Keratinocyte (primary cell): Measurements from ENCODE around the gene BNC2. TPM values are rescaled to one million over a fixed set of nuclear protein-coding genes. Genes with fewer than 3 reads are reported as not detected.

Experiments used
- DNase-seq: peaks from one replicate; pipeline ENCODE4 v3.0.0-alpha.2; 2011; ENCODE audit warnings: low read depth, missing footprints, low spot score
- FAIRE-seq: peaks from 2 replicates; lab custom pipeline; 2011; peaks lifted over from hg19 to GRCh38; lab: Jason Lieb, UNC
- H2AFZ ChIP-seq: 2 replicates; pipeline ENCODE4 v1.6.0; 2012; ENCODE audit warnings: low read length, control low read depth, inconsistent platforms; ENCODE audit not compliant: control insufficient read depth
- H3K27ac ChIP-seq: 2 replicates; pipeline ENCODE4 v1.5.1; 2011; ENCODE audit warnings: low read length; ENCODE audit not compliant: control insufficient read depth, insufficient read depth
- H3K27me3 ChIP-seq: 3 replicates; pipeline ENCODE4 v1.6.0; 2011; ENCODE audit warnings: low read length; ENCODE audit not compliant: control insufficient read depth, insufficient read depth; ENCODE audit errors: extremely low read depth
- H3K36me3 ChIP-seq, 2 experiments: 2 replicates in 1 of 2; 3 replicates in 1 of 2; pipeline ENCODE4 v1.5.1; 2011; ENCODE audit warnings: low read length in 2 of 2, mild to moderate bottlenecking in 1 of 2; ENCODE audit not compliant: control insufficient read depth in 2 of 2, insufficient read depth in 2 of 2; ENCODE audit errors: extremely low read depth in 1 of 2
- H3K4me1 ChIP-seq: 3 replicates; pipeline ENCODE4 v1.5.1; 2011; ENCODE audit warnings: low read length; ENCODE audit not compliant: control insufficient read depth, insufficient read depth; ENCODE audit errors: extremely low read depth
- H3K4me2 ChIP-seq: 3 replicates; pipeline ENCODE4 v1.6.0; 2011; ENCODE audit warnings: low read depth, low read length; ENCODE audit not compliant: control insufficient read depth, insufficient read depth; ENCODE audit errors: extremely low read depth
- H3K4me3 ChIP-seq, 3 experiments: fragments of 200-600 bp in 1 of 3; sonication (generic) in 1 of 3; 2 replicates in 2 of 3; 3 replicates in 1 of 3; pipeline ENCODE4 v1.5.1; 2011 to 2016; ENCODE audit warnings: low read length in 3 of 3, mild to moderate bottlenecking in 3 of 3, control low read depth in 2 of 3, inconsistent platforms in 1 of 3, low read depth in 1 of 3, mixed read lengths in 1 of 3, mixed run types in 1 of 3, moderate library complexity in 1 of 3; ENCODE audit not compliant: control insufficient read depth in 2 of 3, insufficient read depth in 2 of 3; ENCODE audit errors: extremely low read depth in 1 of 3
- H3K79me2 ChIP-seq: 2 replicates; pipeline ENCODE4 v1.6.0; 2012; ENCODE audit warnings: low read length; ENCODE audit not compliant: control insufficient read depth, insufficient read depth
- H3K9ac ChIP-seq: 3 replicates; pipeline ENCODE4 v1.6.0; 2011; ENCODE audit warnings: low read length; ENCODE audit not compliant: control insufficient read depth, insufficient read depth; ENCODE audit errors: extremely low read depth
- H3K9me1 ChIP-seq: 3 replicates; pipeline ENCODE4 v1.6.0; 2011; ENCODE audit warnings: low read length; ENCODE audit not compliant: control insufficient read depth, insufficient read depth; ENCODE audit errors: extremely low read depth
- H3K9me3 ChIP-seq: 2 replicates; pipeline ENCODE4 v1.5.1; 2012; ENCODE audit warnings: low read depth, low read length; ENCODE audit not compliant: control insufficient read depth
- H4K20me1 ChIP-seq: 3 replicates; pipeline ENCODE4 v1.6.0; 2011; ENCODE audit warnings: low read length; ENCODE audit not compliant: control insufficient read depth, insufficient read depth; ENCODE audit errors: extremely low read depth
- EZH2 ChIP-seq: IDR thresholded peaks from one replicate; pipeline ENCODE4 v1.6.1; 2012; ENCODE audit warnings: inconsistent platforms, mild to moderate bottlenecking, low read length, moderate library complexity
- dilution Hi-C: fragments of 300-500 bp; cut with MboI; formaldehyde crosslinking; loops from one replicate; pipeline ENCODE4 v1.7.0; 2020; ENCODE audit warnings: low sequenced_read_pairs; ENCODE audit not compliant: extremely low pct_ligation_motif_present
- polyA plus RNA-seq, 5 experiments: library from polyadenylated mRNA; depleted of rRNA in 3 of 5; stranded (reverse) in 3 of 5; stranded (forward) in 1 of 5; unstranded in 1 of 5; fragments of >200 nt; gene quantifications; 1 replicate in 1 of 5; 2 replicates in 3 of 5; 3 replicates in 1 of 5; pipeline versions ENCODE4 v1.2.1 to v1.2.3, GENCODE V29; 2011 to 2012; ENCODE audit warnings: missing spikeins in 2 of 5, low read depth in 1 of 5, low replicate concordance in 1 of 5
- TF ChIP-seq, protein P1 (sequence below), 3 experiments: IDR thresholded peaks in 1 of 3; conservative IDR thresholded peaks in 1 of 3; optimal IDR thresholded peaks in 1 of 3; 2 replicates in 2 of 3; 3 replicates in 1 of 3; pipeline versions ENCODE3 to v1.5.1; 2011; ENCODE audit warnings: low read length in 3 of 3, mild to moderate bottlenecking in 3 of 3, moderate library complexity in 2 of 3, control low read depth in 1 of 3, inconsistent platforms in 1 of 3; ENCODE audit not compliant: insufficient read depth in 2 of 3; ENCODE audit errors: extremely low read depth in 1 of 3

BNC2 gene
- polyA plus RNA-seq, 1 donor (not counting 4 experiments of a cell fraction or from before 2014, with no cell fraction given) = 1.1 TPM

GRCh38 chr9:16412740-16413139 lies 457.7 kb downstream of the BNC2 start:
- no peak overlapping the region for H3K4me3 ChIP-seq
- DNase-seq (no peak), FAIRE-seq (no peak)
- no peak for TF ChIP-seq EZH2
- TF ChIP-seq, protein P1, sequence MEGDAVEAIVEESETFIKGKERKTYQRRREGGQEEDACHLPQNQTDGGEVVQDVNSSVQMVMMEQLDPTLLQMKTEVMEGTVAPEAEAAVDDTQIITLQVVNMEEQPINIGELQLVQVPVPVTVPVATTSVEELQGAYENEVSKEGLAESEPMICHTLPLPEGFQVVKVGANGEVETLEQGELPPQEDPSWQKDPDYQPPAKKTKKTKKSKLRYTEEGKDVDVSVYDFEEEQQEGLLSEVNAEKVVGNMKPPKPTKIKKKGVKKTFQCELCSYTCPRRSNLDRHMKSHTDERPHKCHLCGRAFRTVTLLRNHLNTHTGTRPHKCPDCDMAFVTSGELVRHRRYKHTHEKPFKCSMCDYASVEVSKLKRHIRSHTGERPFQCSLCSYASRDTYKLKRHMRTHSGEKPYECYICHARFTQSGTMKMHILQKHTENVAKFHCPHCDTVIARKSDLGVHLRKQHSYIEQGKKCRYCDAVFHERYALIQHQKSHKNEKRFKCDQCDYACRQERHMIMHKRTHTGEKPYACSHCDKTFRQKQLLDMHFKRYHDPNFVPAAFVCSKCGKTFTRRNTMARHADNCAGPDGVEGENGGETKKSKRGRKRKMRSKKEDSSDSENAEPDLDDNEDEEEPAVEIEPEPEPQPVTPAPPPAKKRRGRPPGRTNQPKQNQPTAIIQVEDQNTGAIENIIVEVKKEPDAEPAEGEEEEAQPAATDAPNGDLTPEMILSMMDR (optimal IDR thresholded peaks at IDR 0.05 in 1 of 3, IDR thresholded peaks at IDR 0.05 in 1 of 3, conservative IDR thresholded peaks at IDR 0.05 in 1 of 3; ENCODE audit: extremely low read depth in 1 of 3, insufficient read depth in 2 of 3, low read length in 3 of 3) = no peak
- peaks cover 13% of the 10 kb centered on the region for H3K4me1 ChIP-seq
- no peak overlapping the region for H3K4me2 ChIP-seq
- H3K36me3 ChIP-seq = no peaks in the 10 kb centered on the region
- H3K9me1 ChIP-seq = no peaks in the 10 kb centered on the region
- H3K27ac ChIP-seq = no peak overlapping the region
- no peaks in the 10 kb centered on the region for H4K20me1 ChIP-seq
- H3K27me3 ChIP-seq = no peaks in the 10 kb centered on the region
- H3K9ac ChIP-seq = no peak overlapping the region
- no peaks in the 10 kb centered on the region for H3K9me3 ChIP-seq
- H3K79me2 ChIP-seq = no peaks in the 10 kb centered on the region
- dilution Hi-C loops = no loop called here
- no peak overlapping the region for H2AFZ ChIP-seq

GRCh38 chr9:16411311-16411710 lies 459.2 kb downstream of the BNC2 start:
- DNase-seq (no peak), FAIRE-seq (no peak)
- Histone ChIP-seq H3K27me3 (no peaks in the 10 kb centered on the region), H3K9me1 (no peaks in the 10 kb centered on the region), H3K4me2 (no peak overlapping the region), H3K9me3 (no peaks in the 10 kb centered on the region), H3K79me2 (no peaks in the 10 kb centered on the region), H3K4me3 (no peak overlapping the region), H3K9ac (no peak overlapping the region), H4K20me1 (no peaks in the 10 kb centered on the region), H3K4me1 (peaks cover 13% of the 10 kb centered on the region), H2AFZ (no peak overlapping the region), H3K27ac (no peak overlapping the region), H3K36me3 (no peaks in the 10 kb centered on the region)
- dilution Hi-C loops = no loop called here
- TF ChIP-seq, protein P1 (optimal IDR thresholded peaks at IDR 0.05 in 1 of 3, IDR thresholded peaks at IDR 0.05 in 1 of 3, conservative IDR thresholded peaks at IDR 0.05 in 1 of 3; ENCODE audit: extremely low read depth in 1 of 3, insufficient read depth in 2 of 3, low read length in 3 of 3) = no peak
- TF ChIP-seq EZH2 = no peak
